Measurements from ENCODE around the gene MACIR. TPM values are rescaled to one million over a fixed set of nuclear protein-coding genes. Genes with fewer than 3 reads are reported as not detected.

MACIR gene
- total RNA-seq, 3 donors from 2014 or later: 13.0 to 18.4 (median 13.4) TPM

DNA sequence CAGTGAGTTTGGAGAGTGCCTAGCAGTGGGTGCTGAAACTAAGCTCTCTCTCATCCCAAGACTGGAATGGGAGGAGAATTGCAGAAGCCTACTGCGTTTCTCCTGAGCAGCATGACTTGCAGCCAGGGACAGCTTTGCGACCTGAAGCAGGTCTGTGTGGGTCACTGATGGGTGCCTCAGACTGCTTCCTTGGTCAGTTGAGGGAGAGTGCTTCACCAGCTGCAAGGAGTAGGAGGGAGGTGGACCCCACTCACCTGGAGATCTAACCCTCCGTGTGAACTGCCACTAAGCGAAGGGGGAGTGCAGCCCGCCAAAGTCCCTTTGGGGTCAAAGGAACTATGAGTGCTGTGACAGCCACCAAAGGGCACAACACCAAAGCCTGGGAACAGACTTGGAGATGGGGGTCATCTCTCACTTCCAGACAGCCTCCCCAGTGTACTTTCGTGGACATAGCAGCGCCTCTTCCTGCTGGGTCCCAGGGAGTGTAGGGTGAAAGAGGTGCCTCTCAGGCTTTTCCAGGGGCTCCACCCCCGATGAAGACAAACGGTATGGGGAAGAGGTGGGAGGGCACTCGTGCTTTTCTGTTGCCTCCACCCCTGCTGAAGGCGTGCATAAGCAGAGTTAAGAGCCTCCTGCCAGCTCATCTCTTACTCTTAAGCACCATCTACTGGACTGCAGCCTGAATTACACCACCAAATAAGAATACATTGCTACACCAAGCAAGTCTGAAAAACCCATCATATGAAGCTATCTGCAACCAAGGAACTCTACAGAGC, 34.3 kb upstream of the MACIR start:
- Histone ChIP-seq H3K36me3 (no peaks in the 10 kb centered on the region), H3K9me3 (no peaks in the 10 kb centered on the region), H3K4me1 (no peaks in the 10 kb centered on the region), H3K27me3 (no peaks in the 10 kb centered on the region), H3K4me3 (no peak overlapping the region), H3K27ac (no peak overlapping the region)
- TF ChIP-seq, protein P1, sequence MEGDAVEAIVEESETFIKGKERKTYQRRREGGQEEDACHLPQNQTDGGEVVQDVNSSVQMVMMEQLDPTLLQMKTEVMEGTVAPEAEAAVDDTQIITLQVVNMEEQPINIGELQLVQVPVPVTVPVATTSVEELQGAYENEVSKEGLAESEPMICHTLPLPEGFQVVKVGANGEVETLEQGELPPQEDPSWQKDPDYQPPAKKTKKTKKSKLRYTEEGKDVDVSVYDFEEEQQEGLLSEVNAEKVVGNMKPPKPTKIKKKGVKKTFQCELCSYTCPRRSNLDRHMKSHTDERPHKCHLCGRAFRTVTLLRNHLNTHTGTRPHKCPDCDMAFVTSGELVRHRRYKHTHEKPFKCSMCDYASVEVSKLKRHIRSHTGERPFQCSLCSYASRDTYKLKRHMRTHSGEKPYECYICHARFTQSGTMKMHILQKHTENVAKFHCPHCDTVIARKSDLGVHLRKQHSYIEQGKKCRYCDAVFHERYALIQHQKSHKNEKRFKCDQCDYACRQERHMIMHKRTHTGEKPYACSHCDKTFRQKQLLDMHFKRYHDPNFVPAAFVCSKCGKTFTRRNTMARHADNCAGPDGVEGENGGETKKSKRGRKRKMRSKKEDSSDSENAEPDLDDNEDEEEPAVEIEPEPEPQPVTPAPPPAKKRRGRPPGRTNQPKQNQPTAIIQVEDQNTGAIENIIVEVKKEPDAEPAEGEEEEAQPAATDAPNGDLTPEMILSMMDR (IDR thresholded peaks at IDR 0.05): peak in 2 of 3 donors; percentile 41 to 51
- no peak for TF ChIP-seq POLR2AphosphoS5 (IDR thresholded peaks at IDR 0.05)
- intact Hi-C loops (cut with DNase I; ENCODE audit: low total_unique reads): loop anchor here (5.0 kb wide), 1 partner anchor 462 kb away; no protein-coding TSS in a partner anchor
- no peak for DNase-seq (ENCODE audit: low spot score in 2 of 2)

DNA sequence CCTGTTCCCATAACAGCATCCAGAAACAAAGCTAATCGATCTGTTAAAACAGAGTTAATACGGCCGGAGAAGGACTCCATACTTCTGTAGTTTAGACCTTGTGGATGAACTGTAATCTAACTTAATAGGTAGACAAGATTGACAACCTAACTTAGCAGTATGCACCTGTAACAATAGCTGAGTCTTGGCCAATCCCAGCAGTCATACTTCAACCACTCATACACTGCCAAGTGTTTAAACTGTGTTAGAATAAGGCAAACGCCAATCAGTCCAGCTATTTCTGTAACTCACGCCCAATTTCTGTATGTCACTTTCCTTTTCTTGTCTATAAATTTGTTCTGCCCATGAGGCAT, 33.7 kb upstream of the MACIR start:
- TF ChIP-seq POLR2A (IDR thresholded peaks at IDR 0.05): no peak
- TF ChIP-seq, protein P1 (IDR thresholded peaks at IDR 0.05): no peak
- TF ChIP-seq POLR2AphosphoS5 (IDR thresholded peaks at IDR 0.05): no peak

DNA sequence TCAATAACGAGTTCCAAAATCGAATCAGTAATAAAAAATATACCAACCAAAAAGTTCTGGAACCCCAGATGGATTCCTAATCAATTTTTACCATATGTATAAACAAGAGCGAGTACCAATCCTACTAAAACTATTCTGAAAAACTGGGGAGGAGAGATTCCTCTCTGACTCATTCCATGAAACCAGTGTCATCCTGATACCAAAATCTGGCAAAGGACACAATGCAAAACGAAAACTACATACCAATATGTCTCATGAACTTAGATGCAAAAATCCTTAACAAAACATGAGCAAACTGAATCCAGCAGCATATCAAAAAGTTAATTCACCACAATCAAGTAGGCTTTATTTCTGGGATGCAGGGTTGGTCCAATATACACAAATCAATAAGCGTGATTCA, 30.5 kb upstream of the MACIR start:
- Histone ChIP-seq H3K9me3 (no peaks in the 10 kb centered on the region), H3K4me1 (no peaks in the 10 kb centered on the region), H3K36me3 (no peaks in the 10 kb centered on the region), H3K27me3 (no peaks in the 10 kb centered on the region), H3K4me3 (no peak overlapping the region), H3K27ac (no peak overlapping the region)
- TF ChIP-seq POLR2A (IDR thresholded peaks at IDR 0.05) (no peak), POLR2AphosphoS5 (IDR thresholded peaks at IDR 0.05) (no peak)
- TF ChIP-seq, protein P1 (IDR thresholded peaks at IDR 0.05): no peak
- no peak for DNase-seq (ENCODE audit: low spot score in 2 of 2)
- intact Hi-C loops (cut with DNase I; ENCODE audit: low total_unique reads): no loop called here

More for the DNA sequence above, 33.7 kb upstream of the MACIR start:
- intact Hi-C loops (cut with DNase I; ENCODE audit: low total_unique reads): loop anchor here (5.0 kb wide), 1 partner anchor 463 kb away; no protein-coding TSS in a partner anchor
- Histone ChIP-seq H3K4me3 (no peak overlapping the region), H3K27ac (no peak overlapping the region), H3K36me3 (no peaks in the 10 kb centered on the region), H3K4me1 (no peaks in the 10 kb centered on the region), H3K9me3 (no peaks in the 10 kb centered on the region), H3K27me3 (no peaks in the 10 kb centered on the region)
- no peak for DNase-seq (ENCODE audit: low spot score in 2 of 2)

DNA sequence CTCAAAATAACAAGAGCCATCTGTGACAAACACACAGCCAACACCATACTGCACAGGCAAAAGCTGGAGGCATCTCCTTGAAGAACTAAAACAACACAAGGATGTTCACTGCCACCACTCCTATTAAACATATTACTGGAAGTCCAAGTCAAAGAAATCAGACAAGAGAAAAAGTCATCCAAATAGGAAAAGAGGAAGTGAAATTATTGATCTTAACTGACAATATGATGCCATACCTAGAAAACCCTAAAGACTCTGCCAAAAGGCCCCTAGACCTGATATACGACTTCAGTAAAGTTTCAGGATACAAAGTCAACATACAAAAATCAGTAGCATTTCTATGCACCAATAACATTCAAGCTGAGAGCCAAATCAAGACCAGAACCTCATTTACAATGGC, 30.0 kb upstream of the MACIR start:
- intact Hi-C loops (cut with DNase I; ENCODE audit: low total_unique reads): no loop called here
- Histone ChIP-seq H3K4me1 (no peaks in the 10 kb centered on the region), H3K9me3 (no peaks in the 10 kb centered on the region), H3K27ac (no peak overlapping the region), H3K36me3 (no peaks in the 10 kb centered on the region), H3K4me3 (no peak overlapping the region), H3K27me3 (no peaks in the 10 kb centered on the region)
- TF ChIP-seq, protein P1 (IDR thresholded peaks at IDR 0.05): no peak
- TF ChIP-seq POLR2A (IDR thresholded peaks at IDR 0.05) (no peak), POLR2AphosphoS5 (IDR thresholded peaks at IDR 0.05) (no peak)
- DNase-seq (ENCODE audit: low spot score in 2 of 2): no peak

DNA sequence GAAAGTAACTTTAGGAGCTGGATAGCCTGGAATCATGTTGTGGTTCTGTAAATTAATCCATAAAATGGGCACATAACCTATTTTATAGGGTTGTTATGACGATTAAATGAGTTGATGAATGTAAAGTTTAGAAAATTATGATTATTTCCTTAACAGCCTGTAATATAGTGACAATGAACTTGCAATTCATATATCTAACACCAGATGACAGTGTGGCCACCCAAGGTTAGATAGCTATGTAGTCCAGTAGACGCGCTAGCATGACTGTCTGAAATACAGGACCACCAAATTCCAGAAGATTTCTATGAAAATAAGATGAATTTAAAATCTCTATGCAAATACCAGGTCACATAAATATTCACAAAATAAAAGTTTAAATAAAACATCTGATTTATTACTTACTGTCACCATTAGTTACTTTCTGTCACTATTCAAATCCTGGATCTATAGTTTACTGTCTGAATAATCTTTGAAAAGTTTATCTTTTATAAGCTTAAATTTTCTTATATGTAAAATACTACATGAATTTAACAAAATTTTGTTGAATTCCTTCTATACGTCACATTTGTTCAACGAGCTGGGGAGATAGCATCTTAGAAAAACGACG, 26.1 kb upstream of the MACIR start:
- Histone ChIP-seq H3K4me1 (no peaks in the 10 kb centered on the region), H3K27me3 (no peaks in the 10 kb centered on the region), H3K9me3 (no peaks in the 10 kb centered on the region), H3K4me3 (no peak overlapping the region), H3K36me3 (no peaks in the 10 kb centered on the region), H3K27ac (no peak overlapping the region)
- intact Hi-C loops (cut with DNase I; ENCODE audit: low total_unique reads): no loop called here
- TF ChIP-seq POLR2A (IDR thresholded peaks at IDR 0.05): no peak
- TF ChIP-seq, protein P1 (IDR thresholded peaks at IDR 0.05): peak in 2 of 3 donors; percentile 74 to 79
- DNase-seq (ENCODE audit: low spot score in 2 of 2): no peak

All from breast epithelium (tissue), 4 donors.